Anterior cingulate cortex (tissue), 58 donors: ENCODE measurements around the gene SCN5A.

Experiments
- DNase-seq, 58 donors: peaks; one replicate each; lab custom pipeline; 2025; lab: John Stamatoyannopoulos, UW

Gene SCN5A

GRCh38 chr3:38564631-38565338 lies 84.7 kb downstream of the SCN5A start:
- DNase-seq: no peak

GRCh38 chr3:38563886-38564270 lies 85.6 kb downstream of the SCN5A start:
- no peak for DNase-seq

- DNase-seq: no peak
These were observed 86.2 kb downstream of the SCN5A start for GRCh38 chr3:38563070-38563885.

- no peak for DNase-seq
These were observed 87.0 kb downstream of the SCN5A start for GRCh38 chr3:38562467-38562925.

GRCh38 chr3:38561746-38562466 lies 87.6 kb downstream of the SCN5A start:
- DNase-seq: no peak

- DNase-seq: no peak
These were observed 88.3 kb downstream of the SCN5A start for GRCh38 chr3:38560996-38561717.

- no peak for DNase-seq
These were observed 89.2 kb downstream of the SCN5A start for GRCh38 chr3:38560284-38560683.

GRCh38 chr3:38558864-38559263 lies 90.6 kb downstream of the SCN5A start:
- no peak for DNase-seq

GRCh38 chr3:38556640-38557358 lies 92.7 kb downstream of the SCN5A start:
- no peak for DNase-seq

- DNase-seq: no peak
These were observed 93.6 kb downstream of the SCN5A start for GRCh38 chr3:38555926-38556325.

- no peak for DNase-seq
These were observed 94.2 kb downstream of the SCN5A start for GRCh38 chr3:38555149-38555840.

- no peak for DNase-seq
These were observed 95.2 kb downstream of the SCN5A start for GRCh38 chr3:38554127-38554827.

- no peak for DNase-seq
These were observed 96.4 kb downstream of the SCN5A start for GRCh38 chr3:38553071-38553470.

- DNase-seq: no peak
These were observed 97.1 kb downstream of the SCN5A start for GRCh38 chr3:38552364-38552763.

- no peak for DNase-seq
These were observed 98.3 kb downstream of the SCN5A start for GRCh38 chr3:38551026-38551832.

- DNase-seq: no peak
These were observed 99.3 kb downstream of the SCN5A start for GRCh38 chr3:38549957-38550840.

GRCh38 chr3:38549486-38549885 lies 100.0 kb downstream of the SCN5A start:
- no peak for DNase-seq
